GOT3 (cell line): ENCODE data around the gene ATXN10.

Source experiments
- DNase-seq: peaks from one replicate; lab custom pipeline; 2025; ENCODE audit warnings: mixed read lengths; lab: John Stamatoyannopoulos, UW

The ATXN10 gene

DNA sequence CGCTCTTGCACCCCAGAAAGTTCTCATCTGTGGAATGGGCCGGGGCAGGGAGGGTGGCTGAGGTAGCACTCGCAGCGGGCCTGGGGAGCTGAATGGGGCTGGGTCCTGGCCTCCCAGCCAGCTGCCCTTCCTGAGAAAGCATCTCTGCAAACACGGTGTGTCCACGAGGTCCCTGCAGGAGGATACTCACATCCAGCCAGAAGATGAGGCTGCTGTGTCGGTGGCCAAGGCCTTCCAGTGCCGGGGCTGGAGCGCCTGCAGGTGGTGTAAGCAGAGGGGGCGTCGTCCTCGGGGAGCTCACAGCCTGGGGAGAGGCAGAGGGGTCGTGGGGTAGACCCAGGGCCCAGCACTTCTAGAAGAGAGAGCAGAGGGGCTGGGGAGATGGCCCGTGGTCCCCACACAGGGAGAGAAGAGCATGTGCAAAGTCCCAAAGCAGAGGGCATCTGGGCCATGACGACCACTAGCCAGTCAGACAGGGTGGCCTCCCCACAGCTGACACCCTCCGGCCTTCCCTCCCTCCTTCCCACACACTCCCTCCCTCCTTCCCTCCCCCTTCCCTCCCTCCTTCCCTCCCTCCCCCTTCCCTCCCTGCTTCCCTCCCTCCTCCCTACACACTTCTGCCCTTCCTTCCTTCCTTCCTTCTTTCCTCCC is 207.4 kb downstream of the ATXN10 start:
- no peak for DNase-seq

DNA sequence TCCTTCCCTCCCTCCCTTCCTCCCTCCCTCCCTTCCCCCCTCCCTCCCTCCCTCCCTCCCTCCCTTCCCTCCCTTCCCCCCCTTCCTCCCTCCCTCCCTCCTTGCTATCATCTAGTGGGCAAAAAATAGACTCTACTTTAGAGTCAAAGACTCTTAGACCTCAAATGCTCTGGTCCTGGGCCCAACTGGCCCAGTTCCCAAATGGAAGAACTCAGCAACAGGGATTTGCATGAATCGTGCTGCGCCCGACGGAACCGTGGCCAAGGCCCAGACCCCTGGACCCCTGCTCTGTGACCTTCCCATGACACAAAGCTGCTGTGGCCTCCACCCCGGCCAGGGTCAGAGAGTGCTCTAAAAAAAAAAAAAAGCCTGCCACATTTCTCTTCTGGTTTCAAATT is 207.9 kb downstream of the ATXN10 start:
- DNase-seq = no peak

DNA sequence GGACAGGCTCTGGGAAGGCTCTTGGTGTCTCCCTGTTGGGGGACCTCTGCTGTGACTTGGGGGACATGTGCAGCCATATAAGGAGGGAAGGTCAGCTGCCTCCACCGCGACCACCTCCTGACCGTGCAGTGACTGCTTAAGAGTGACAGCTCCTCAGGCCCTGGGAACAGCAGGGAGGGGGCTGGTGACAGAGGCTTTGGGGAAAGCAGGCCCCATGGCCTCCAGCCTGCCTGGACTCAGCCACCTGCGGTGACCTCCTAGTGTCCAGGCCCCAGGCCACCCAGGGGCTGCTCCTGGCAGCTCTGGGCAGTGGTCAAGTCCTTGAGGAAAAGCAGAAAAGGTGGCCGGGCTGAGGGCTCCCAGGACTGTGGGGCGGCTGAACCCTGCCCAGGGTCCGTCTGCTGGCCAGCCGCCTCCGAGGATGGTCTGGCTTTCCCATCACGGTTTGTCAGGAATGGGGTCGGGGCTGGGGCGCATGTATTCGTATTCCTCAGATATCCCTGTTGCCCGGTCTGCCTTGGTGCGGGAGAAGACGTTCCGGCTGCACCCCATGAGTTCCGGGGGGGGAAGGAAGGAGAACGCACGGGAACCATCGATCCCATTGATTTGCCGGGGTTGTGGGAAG is 208.6 kb downstream of the ATXN10 start:
- DNase-seq = no peak

DNA sequence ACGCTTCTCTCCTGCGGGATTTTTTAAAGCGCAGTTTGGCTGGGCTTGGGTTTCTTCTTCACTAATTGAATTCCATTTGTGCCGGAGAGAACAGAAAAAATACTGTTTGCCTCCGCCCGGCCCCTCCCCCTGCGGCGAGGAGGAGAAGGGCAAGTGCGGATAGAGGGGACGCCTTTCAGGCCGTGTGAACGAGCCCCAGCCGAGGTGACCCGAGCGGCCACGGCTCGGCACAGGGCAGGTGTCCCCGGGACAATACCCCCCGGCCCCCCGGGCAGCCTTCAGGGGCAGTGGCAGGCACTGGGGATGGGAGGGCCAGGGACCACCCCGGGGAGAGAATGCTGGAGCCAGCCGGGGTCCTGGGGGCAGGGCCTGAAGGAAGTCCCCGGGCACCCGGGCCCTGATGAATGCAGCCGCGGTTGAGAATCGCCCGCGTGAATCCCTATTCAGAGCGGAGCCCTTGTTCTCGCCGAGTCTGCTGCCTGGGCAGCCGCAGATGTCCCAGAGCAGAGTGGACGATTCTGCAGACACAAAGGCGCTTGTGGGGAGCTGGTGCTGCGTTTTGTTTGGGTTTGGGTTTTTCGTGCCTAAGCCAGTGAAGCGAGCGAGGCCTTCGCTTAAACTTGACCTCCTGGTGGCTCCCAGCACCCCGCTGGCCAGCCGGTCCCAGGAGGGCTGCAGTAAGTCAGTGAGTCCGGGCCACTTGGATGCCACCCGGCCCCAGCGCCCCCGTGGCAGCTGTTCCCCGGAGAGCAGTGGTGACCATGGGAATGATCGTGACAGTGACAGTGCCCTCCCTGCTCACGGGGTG is 209.3 kb downstream of the ATXN10 start:
- no peak for DNase-seq

DNA sequence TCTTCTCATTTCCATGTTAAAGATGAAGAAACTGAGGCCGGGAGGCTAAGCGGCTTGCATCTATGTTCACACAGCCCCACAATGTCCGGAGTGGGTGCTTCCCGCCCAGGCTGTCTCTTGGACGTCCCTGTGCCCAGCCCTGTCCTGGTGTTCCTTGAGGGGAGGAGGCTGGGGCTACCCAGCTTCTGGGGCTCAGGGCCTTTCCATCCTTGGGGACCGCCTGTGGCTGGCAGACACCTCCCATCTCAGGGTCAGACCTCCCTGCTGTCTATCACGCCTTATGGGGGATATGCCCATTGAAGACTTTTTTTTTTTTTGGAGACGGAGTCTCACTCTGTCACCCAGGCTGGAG is 209.9 kb downstream of the ATXN10 start:
- DNase-seq = no peak

DNA sequence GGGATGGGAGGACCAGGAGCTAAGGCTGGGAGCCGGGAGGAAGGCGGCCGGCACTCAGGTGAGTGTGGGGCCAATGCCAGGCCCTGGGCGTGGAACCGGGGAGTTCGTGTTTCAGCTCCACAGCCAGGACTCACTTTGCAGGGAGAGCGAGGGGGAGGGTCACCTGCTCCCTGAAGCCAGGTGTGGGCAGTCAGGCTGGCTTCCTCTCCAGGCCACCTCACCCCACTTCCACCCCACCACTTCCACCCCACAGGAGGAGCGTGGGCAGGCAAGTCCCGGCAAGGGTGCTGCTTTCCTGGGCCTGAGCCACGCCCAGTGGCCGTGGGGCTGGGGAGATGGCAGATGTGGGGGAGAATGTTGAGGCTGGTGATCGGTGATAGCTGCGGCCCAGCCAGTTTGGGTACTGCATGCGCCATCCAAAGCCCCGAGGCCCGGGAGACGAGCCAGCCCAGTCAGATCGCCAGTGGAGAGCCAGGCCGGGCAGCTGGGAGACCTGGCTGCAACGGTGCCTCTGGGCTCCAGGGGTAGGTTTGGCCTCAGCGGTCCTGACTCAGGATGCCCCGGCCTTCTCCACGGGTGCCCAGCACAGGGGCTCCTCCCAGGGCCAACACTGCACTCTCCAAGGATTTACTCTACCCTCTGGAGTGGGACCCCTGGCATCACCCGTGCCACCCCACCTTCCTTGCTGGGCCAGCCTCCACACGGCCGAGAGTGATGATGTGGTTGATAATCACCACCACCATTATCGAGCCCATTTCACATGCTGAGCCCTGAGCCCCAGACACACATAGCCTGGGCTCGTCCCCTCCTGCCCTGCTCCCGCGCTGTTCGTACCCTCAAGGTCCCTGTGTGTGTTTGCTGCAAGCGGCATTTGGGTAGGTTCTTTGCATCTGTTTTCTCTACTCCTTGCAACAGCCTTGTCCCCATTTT is 211.5 kb downstream of the ATXN10 start:
- no peak for DNase-seq

DNA sequence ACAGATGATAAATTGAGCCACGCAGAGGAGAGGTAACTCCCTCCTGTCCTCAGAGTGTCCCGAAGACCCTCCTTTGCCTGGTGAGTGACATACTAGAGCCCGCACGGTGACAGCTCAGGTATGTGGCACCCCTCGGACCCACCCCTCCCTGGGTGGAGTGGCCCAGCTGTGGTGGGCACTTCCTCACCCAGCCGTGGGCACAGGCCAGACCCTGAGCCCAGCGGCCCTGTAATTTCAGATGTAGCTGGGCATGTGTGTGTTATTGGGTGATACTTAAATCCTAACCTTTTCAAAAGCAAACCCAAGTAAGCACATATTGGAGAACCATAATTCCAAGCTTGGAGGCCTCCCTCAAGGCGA is 212.2 kb downstream of the ATXN10 start:
- DNase-seq = no peak

DNA sequence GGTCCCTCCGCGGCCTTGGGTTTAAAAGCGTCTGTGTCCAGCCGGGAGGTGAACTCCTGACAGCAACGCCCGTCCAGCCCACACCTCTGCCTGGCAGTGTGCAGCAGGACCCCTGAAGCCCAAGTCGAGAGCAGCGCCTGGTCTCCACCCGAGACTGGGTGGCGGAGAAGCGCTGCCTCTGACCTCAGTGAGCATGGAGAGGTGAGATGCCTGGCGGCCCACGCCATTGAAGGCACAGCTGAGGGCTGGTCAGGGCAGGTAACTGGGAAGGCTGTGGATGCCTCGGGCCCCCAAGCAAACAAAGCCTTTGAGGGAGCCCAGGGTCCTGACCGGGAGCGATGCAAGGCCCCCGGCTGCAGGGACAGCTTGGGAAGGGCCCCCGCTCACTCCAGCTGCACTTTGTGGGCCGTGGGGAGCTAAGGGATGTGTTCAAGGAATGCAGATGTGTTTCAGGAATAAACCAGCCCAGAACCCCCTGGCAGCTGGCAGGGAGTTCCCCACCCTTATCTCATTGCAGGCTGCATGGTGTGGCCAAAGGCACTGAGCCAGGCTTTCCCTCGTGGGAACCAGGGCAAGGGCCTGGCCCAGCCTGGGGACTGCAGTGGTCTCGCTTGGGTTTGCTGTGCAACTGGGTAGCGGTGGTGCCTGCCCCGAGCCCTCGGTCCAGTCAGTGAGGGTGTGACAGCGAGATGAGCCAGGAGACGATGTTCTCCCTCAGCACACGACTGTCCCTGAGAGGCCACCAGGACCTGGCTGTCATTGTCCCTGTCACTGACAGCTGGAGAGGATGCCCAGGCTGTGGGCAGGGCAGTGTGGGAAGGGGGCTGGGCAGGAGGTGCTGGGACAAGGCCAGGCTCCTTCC is 212.8 kb downstream of the ATXN10 start:
- DNase-seq = no peak

DNA sequence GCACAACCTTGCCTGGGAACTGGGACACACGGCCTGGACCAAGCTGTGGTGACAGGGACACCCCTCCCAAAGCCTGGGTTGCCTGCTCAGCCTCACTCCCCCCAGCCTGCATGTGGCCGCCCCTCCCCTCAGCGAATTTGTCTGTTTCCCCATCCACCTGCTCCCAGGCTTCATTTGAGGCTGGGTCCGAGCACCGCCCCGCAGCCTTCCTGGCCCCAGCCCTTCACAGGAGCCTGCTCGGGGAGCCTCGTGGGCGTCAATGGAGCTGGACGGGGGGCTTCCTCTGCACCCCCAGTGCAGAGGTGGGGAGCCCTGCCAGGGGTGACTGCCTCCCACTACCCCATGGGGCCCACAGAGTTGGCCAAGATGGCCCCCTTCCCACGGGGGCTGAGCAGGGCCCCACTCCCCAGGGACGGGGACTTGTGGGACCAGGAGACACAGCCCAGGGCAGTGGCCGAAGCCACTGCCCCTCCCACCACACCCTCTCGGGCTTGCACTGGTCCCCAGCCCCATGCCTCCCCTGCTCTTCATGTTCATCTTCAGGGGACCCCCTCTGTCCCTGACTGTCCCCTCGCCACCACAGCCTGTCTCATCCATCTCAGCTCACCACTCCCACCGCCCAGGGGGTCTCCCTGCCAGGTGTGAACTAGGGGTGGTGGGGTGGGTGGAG is 213.7 kb downstream of the ATXN10 start:
- no peak for DNase-seq

DNA sequence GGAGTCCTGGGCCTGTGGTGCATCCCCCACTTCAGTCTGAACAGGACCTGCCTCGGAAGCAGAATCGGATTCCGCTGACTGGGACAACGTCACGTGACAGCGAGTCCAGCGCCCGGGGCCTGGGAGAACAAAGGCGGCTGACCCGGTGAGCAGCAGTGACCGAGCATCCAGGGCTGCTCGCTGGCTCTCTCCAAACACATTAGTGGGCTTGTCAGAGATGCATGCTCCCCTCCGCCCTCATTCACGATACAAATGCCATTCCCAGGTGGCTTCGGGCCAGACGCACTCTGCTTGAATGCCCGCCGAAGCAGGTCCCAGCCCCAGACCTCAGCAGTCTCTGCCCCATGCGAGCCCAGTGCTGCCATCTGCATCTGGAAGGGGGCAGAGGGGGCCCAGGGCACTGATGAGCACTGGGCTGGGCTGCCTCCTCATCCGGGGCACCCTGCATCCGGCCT is 214.3 kb downstream of the ATXN10 start:
- no peak for DNase-seq

DNA sequence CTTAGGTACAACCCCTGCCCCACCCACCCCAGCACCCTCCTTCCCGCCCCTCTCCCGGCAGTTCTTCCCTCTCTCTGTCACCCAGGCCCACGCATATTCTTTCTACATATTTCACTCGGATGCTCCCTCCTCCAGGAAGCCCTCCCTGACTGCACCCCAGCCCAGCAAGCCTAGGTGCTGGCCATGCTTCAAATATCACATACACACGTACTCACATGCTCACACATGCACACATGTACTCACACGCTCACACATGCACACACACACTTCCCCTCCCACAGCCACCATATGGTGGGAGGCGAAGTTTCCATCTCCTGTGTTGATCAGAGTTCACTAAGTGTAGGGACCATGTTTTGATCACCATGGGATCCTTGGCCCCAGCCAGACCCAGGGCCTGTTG is 214.9 kb downstream of the ATXN10 start:
- no peak for DNase-seq

DNA sequence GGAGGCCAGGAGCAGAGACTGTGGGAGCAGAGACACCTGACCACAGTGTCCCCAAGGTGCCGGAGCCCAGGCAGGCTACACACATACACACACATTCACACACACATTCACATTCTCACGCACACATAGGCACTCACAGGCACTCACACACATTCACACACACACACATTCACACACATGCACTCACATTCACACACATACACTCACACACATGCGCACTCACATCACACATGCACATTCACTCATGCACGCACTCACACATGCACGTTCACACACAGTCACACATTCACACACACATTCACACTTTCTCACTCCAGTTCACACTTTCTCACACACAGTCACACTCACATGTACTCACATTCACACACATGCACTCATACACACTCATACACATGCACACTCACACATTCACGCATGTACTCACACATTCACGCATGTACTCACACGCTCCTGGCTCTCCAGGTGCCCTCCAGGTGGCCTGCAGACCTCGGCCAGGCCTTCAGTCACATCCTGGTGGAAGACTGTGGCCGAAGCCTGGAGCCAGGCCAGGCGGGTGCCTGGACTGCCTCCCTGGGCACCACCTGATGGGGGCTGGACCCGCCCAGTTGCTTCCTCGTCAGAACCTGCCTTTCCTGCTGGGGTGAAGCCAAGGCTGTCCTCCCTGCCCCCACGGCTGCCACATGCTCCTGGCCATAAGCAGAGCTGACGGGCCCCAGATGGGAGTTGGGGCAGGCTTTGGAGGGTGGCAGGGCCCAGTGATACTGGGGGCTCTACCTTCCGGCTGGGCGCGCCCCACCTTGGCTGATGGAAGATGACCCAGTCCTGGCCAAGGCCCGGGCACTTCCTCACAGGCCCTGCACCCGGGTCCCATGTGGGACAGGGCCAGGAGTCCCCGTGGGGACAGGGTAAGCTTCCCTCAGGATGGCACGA is 215.8 kb downstream of the ATXN10 start:
- DNase-seq = no peak

DNA sequence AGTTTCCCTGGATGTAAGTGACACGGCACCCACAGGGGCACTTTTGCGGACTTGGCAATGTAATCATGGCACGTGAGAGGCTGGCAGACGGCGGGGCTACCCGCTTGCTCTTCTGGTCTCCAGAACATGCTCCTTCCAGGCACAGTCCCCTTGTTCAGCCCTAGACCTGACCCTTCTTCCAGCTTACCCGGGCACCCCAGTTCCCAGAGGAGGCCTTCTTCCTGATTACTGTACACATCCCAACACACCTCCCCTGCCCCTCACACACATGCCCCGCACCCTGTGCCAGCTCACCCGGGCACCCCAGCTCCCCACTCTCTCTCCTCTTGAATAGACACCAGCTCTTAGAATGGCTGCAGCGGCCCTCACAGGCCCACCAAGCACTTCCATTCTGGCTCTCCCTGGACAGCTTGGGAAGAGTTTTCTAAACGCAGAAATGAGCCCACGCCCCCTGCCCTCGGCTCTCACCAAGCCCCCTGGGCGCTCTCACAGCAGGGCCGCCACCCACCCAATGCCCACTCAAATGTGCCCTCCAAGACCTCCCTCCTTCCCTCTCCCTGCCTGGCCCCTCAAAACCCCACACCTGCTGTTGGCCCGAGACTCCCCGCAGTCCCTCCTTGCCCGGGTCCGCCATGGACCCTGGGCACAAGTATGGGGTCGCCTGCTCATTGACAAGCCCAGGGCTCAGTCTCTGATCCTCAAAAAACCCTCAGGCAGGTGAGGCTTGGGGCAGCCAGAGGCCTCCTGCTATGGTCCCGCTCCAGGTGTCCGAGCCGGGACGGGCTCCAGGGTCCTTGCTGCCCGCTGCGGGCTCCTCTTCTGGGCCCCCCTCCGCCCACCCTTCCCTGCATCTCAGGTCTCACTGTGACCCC is 216.8 kb downstream of the ATXN10 start:
- no peak for DNase-seq

DNA sequence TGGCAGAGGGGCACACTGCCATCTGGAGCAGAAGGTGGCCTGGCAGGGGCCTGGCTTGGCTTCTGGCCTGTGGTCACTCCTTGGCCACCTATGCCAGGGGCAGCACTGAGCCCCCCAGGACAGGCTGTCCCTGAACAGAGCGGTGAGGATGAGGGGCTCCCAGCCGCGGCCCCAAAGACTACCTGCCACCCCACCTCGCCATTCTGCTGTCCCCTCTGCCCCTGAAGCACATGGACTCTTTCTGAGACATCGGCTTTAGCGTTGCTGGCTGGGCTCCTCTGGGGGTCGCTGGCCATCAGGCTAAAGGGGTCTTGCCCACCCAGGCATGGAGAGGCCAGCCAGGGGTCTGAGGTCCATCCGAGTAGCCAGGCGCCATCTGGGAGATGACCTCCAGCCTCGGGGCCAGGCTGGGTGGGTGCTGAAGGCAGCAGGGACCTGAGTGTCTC is 217.5 kb downstream of the ATXN10 start:
- no peak for DNase-seq

DNA sequence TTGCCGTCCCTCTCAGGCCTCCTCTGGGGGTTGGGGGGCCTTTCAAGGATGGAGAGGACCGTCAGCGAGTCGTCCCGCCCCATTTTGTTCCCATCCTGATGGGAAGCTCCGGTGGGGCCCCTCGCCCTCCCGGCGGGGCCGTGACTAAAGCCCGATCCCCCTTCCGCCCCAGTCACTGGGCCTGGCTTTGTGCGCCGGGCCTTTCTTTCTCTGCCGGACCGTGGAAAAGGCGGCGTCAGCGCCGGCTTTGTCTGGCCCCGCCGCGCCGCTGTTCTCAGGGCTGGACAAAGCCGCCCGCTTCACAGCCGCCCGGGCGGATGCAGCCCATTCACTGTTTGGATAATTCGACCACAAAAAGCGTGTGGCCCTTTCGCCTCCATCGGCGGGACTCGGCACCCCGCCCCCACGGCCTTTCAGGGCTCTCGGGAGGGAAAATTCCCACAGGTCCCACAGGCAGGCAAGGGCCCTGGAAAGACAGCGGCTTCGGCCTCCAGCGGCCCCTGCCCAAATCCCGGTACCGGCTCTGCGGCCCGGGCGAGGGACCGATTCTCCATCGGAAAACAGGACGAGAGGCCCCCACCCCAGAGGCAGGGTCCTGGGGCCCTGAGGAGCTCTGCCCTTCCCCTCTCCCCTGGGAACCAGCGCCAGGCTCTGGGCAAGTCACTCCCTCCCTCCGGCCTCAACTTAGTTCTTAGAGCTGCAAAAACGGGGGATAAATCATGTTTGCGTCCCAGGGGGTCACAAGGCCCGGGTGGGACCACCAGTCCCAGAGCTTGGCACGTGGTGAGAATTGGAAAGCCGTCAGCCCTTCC is 218.1 kb downstream of the ATXN10 start:
- no peak for DNase-seq

DNA sequence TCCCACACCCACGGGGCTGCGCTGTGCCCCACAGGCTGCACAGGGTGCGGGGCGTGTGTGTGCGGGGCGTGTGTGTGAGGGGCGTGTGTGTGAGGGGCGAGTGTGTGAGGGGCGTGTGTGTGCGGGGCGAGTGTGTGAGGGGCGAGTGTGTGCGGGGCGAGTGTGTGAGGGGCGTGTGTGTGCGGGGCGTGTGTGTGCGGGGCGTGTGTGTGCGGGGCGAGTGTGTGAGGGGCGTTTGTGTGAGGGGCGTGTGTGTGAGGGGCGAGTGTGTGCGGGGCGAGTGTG is 218.7 kb downstream of the ATXN10 start:
- DNase-seq = no peak

DNA sequence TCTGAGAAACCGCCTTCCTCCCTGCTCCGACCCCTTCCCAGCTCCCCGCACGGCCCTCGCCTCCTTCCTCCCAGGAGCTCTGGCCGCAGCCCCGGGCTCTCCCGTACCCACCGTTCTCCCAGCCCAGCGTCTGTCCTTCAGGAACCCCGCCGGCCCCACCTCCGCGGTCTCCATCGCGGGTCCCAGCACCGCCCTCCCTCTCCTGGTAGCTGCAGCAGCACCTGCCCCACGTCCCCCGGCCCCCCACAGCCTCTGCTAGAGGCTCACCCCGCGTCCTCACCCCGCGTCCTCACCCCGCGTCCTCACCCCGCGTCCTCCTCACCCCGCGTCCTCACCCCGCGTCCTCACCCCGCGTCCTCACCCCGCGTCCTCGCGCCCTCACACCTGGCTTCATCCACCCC is 219.4 kb downstream of the ATXN10 start:
- DNase-seq = no peak

DNA sequence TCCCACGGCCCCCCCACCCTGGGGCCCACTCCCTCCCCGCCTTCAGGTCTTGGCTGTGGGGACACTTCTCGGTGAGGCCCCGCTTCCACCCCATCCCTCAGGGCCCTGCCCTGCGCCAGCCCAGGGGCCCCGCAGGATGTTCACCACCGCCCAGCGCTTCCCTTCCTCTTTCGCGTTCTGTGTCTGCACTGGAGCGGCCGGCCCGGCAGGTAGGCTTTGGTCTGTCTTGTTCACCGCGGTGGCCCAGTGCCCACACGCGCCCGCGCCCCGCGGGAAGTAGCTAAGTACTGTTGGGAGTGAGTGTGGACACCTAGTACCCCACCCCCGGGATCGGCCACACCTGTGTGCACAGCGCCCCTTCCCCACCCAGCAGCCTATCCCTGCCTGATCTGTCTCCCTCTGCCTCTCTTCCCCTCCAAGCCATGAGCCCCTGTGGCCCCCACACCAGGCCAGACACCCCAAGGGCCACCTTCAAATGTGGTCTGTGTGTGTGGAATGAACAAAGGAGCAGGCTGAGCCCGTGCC is 219.9 kb downstream of the ATXN10 start:
- DNase-seq = no peak
